DMS 273 (cell line): Measurements from ENCODE around the gene IL17REL.
"Not testable (repeated sequence)": the region's sequence is repeated elsewhere in the genome, so short reads cannot be mapped to it uniquely, and the experiment has no call there.

Experiments
- DNase-seq: peaks from one replicate; lab custom pipeline; 2025; ENCODE audit not compliant: unreplicated experiment; lab: John Stamatoyannopoulos, UW

IL17REL gene

DNA sequence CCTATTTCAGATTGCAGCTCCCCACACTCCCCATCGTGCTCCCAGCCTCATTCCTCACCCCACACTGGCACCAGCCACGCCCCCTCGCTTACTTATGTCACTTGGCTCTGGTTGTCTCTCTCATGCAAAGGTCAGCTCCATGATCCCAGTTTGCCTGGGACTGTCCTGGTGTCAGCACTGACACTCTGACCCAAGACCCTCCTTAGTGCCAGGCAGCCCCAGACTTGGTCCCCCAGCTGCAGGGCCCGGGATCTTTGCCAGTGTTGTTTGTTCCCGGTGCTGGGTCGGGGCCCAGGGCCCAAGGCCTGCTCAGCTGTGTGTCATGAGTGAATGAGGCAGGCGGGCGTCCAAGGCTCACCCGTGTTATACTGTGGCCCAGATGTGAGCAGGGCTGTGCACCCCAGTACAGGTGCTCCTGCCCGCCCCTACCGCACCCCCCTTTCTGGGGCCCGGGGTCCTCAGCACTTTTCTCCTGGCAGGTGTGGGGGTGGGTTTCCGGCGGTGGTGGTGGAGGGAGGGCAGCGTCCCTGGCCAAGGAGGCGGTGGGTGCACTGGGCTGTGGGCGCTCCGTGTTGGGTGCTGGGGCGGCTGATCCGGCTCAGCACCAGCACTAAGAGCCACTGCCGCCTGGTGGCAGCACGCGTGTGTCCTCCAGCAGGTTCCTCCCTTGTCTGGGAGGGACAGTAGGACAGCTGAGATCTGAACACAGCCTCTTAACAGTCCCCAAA lies 19.5 kb downstream of the IL17REL start:
- DNase-seq, result peak; percentile 61

DNA sequence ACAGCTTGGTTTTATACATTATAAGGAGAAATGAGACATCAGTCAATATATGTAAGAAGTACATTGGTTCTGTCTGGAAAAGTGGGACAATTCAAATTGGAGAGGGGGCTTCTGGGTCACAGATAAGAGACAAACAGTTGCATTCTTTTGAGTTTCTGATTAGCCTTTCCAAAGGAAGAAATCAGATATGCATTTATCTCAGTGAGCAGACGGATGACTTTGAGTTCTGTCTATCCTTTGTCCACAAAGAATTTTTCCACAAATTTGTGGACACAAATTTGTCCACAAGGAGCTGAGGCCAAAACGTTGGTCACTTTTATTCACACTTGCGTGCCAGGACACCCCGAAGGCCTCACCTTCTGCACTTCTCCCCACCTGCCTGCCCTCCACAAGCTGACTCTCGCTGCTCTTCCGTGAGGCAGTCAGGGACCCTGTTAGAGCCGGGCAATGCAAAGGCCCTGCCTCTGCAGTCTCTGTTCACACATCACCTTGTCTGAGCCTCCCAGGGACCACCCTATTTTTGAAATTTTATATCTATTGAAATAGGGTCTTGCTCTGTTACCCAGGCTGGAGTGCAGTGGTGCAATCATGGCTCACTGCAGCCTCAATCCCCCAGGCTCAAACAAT lies 20.5 kb downstream of the IL17REL start:
- no peak for DNase-seq

DNA sequence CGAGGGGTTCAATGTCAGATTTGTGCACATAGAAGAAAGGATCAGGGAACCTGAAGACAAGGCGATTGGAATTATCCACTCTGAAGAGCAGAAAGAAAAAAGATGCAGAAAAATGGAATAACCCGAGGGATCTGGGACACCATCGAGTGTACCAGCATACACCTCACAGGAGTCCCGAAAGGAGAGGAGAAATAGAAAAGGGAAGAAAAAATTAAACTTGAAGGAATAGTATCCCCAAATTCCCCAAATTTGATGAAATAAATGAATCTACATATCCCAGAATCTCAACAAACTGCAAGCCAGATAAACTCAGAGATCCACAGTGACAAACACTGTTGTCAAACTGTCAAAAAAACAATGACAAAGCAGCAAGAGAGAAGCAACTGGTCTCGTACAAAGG lies 21.4 kb downstream of the IL17REL start:
- no peak for DNase-seq

DNA sequence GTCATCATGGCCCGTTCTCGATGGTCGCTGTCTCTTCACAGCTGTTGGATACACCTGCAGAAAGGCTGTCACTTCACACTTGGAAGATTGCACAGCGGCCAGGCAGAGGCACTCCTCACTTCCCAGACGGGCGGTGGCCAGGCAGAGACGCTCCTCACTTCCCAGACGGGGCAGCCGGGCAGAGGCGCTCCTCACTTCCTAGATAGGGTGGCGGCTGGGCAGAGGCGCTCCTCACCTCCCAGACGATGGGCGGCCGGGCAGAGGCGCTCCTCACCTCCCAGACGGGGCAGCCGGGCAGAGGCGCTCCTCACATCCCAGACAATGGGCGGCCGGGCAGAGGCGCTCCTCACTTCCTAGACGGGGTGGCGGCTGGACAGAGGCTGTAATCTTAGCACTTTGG lies 22.7 kb downstream of the IL17REL start:
- not testable (repeated sequence) for DNase-seq

DNA sequence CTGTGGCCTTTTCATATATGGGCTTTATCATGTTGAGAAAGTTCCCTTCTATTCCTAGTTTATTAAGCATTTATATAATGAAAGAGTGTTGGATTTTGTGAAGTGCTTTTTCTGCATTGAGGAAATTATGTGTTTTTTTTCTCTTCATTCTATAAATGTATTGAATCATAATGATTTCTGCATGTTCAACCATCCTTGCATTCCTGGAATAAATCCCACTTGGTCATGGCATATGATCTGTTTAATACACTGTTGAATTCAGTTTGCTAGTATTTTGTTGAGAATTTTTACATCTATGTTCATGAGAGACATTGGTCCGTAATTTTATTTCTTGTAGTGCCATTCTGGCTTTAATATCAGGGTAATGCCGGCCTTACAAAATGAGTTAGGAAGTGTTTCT lies 26.2 kb downstream of the IL17REL start:
- DNase-seq, result no peak

DNA sequence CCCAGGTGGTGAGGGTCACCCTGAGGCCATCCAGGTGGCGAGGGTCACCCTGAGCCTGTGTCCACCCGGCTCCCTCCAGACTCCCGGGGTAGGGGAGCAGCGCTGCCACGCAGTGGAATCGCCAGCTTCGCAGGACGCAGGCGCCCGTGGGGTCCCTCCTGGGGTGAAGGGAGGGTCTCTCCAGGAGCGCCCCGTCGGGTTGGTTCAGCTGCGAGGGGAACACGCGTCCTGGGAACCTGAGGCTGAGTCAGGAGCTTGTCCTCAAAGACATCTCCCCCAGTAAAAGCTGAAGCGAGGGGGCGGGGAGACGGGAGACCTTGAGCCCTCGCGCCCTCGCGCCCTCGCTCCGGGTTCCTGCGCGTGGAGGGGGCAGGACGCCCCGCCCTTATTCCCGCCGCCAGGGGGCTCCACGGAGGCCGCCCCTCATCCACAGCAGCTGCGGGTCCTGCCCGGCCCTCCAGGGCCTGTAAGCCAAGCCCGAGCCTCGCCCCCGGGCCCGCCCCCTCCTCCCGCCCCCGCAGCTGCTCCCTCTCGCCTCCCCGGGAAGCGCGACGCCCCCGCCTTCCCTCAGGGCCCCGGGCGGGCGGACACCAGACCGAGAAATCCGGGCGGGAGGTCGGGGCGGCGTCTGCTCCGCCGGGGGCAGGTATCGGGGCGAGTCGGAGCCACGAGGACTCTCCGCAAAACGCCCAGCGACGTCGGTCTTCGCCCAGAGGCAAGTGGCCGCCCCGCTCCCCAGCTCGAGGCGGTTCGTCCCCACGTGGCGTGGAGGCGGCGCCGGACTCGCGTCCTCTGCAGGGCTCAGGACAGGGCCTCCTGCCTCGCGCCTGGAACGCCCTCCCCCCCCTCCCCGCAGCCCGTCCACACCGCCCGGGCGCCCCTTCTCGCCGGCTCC lies 29.2 kb downstream of the IL17REL start:
- peak; percentile 73 for DNase-seq

DNA sequence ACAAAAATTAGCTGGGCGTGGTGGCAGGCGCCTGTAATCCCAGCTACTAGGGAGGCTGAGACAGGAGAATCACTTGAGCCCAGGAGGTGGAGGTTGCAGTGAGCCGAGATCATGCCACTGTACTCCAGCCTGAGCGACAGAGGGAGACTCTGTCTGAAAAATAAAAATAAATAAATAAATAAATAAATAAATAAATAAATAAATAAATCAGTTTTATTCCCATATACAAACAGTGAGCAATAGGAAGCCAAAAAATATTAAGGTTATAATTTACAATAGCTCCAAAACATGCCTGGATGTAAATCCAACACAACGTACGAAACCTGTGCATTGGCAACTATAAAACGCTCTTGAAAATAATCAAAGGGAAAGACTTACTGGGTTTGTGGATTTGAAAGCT lies 30.8 kb downstream of the IL17REL start:
- DNase-seq, result not testable (repeated sequence)

DNA sequence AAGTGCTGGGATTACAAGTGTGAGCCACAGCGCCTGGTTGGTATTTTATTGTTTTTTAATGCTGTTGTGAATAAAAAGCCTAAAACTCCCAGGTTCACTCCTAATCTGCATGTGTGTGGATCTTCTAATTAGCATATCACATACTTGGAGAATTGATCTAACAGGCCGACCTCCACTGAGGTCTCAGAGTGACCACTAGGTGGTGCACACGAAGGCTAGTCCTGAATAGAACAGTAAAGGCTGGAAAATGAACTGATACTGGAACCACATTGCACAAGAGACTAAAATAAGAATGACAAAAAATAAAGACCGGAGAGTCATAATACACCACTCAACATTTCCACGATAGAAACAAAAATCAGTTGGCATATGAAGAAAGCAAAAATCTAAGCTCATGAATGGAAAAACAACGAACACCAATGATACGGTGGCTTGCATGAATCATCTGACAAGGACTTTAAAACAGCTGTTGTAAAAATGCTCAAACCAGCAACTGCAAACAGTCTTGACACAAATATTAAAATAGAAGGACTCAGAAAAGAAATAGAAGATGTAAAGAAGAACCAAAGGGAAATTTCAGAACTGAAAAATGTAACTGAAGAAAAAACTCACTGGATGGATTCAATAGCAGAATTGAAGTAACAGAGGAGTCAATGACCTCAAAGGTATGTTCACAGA lies 32.8 kb downstream of the IL17REL start:
- DNase-seq, result peak; percentile 56

DNA sequence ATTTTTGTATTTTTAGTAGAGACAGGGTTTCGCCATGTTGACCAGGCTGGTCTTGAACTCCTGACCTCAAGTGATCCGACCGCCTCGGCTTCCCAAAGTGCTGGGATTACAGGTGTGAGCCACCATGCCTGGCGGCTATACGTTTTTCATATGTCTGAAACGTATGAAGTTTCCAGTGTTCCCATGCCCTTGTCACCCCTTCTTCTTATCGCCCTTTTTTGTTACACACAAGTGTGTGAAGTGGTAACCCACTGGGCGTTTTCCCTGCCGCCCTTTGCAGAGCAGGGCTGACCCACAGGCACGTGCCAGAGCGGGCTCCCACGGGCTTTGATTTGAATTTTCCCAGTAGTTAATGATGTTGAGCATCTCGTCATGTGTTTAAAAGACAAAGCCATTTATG lies 35.0 kb downstream of the IL17REL start:
- DNase-seq, result no peak

DNA sequence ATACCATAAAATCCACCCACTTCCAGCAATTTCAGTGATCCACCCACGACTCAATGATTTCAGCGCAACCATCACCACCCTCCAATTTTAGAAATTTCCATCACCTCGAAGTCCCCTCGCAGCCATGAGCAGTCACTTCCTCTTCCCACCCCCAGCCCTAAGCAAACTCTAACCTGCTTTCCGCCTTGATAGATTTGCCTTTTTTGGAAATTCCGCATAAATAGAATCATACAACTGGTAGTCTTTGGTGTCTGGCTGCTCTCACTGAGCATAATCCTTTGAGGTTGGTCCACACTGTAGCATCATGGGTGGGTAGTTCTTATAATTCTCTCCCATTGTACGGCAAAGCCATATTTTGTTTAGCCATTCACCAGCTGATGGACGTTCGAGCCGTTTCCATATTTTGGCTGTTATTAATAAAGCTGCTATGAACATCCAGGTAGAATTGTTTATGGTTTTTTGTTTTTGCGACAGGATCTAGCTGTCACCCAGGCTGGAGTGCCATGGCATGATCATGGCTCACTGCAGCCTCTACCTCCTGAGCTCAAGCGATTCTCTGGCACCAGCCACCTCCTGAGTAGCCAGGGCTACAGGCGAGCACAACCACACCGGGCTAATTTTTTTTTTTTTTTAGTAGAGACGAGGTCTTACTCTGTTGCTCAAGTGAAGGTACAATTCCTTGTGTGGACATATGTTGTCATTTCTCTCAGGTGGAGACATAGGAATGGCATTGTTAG lies 36.0 kb downstream of the IL17REL start:
- DNase-seq, result no peak

DNA sequence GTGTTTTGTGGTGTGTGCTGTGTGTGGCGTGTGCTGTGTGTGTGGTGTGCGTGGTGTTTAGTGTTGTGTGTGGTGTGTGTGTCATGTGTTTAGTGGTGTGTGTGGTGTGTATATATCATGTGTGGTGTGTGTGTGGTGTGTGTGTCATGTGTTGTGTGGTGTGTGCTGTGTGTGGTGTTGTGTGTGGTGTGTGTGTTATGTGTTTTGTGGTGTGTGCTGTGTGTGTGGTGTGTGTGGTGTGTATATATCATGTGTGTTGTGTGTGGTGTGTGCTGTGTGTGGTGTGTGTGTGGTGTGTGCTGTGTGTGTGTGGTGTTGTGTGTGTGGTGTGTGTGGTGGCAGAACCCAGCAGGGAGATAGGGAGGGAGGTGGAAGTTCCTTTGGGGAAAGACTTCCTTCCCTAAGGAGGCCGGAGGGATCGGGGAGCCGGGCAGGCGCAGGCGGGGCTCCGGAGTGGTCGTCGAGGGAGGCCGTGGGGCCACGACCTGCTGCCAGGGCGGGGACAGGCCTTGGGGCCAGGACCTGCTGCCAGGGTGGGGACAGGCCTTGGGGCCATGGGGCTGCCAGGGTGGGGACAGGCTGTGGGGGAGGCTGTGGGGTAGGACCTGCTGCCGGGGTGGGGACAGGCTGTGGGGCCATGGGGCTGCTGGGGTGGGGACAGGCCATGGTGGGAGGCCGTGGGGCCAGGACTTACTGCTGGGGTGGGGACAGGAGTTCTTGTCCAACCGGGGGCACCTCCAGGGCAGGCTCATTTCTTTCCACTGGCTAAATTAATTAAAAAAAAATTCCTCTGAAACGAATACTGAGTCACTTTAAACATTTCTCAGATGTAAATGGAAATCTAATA lies 36.8 kb downstream of the IL17REL start:
- DNase-seq, result no peak

DNA sequence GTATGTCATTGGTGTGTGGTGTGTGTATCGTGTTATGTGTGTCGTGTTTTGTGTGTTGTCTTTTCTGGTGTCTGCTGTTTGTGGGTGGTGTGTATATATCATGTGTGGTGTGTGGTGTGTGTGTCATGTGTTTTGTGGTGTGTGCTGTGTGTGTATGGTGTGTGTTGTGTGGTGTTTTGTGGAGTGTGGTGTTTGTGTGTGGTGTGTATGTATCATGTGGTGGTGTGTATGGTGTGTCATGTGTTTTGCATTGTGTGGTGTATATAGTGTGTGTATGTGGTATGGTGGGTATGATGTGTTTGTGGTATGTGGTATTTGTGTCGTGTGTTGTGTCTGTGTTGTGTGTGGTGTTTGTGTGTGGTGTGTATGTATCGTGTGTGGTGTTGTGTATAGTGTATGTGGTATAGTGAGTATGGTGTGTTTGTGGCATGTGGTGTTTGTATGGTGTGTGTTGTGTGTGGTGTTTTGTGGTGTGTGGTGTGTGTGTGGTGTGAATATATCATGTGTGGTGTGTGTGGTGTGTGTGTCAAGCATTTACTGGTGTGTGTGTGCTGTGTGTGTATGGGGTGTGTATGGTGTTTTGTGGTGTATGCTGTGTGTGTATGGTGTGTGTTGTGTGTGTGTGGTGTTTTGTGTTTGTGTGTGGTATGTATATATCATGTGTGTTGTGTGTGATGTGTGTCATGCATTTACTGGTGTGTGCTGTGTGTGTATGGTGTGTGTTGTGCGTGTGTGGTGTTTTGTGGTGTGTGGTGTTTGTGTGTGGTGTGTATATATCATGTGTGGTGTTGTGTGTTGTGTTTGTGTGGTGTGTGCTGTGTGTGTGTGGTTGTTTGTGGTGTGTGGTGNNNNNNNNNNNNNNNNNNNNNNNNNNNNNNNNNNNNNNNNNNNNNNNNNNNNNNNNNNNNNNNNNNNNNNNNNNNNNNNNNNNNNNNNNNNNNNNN lies 39.3 kb downstream of the IL17REL start:
- DNase-seq, result no peak

DNA sequence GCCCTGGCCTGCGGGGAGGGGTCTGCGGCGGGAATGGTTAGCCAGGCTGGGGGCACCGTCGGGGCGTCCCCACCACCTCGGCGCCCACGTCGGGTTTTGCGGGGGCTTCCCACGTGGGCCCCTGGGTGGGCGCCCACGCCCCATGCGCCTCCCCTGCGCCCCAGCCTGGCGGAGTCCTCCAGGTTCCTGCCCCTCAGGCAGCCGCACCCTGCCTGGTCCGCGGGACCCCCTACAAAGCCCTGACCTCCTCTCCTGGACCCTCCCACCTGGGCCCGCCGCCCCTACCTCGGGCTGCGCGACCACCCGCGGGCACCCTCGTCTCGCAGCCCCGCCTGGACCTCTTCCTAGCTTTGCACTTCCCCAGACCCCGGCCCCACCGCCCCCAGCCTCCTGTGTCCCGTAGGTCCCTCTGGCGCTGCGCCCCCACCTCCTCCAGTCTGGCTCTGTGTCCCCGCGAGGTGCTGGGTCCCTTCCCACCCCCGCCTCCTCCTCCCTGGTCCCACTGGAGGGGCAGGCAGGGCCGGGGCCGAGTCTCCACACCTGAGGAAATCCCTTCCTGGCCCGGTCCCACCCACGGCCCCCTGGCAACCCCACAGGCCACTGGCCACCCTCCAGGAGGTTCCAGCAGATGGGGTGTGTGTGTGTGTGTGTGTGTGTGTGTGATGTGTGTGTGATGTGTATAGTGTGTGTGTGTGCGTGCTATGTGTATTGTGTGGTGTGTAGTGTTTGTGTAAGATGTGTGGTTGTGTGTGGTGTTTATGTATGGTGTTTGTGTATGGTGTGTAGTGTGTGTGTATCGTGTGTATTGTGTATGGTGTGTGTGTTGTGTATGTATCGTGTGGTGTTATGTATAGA lies 40.2 kb downstream of the IL17REL start:
- no peak for DNase-seq

DNA sequence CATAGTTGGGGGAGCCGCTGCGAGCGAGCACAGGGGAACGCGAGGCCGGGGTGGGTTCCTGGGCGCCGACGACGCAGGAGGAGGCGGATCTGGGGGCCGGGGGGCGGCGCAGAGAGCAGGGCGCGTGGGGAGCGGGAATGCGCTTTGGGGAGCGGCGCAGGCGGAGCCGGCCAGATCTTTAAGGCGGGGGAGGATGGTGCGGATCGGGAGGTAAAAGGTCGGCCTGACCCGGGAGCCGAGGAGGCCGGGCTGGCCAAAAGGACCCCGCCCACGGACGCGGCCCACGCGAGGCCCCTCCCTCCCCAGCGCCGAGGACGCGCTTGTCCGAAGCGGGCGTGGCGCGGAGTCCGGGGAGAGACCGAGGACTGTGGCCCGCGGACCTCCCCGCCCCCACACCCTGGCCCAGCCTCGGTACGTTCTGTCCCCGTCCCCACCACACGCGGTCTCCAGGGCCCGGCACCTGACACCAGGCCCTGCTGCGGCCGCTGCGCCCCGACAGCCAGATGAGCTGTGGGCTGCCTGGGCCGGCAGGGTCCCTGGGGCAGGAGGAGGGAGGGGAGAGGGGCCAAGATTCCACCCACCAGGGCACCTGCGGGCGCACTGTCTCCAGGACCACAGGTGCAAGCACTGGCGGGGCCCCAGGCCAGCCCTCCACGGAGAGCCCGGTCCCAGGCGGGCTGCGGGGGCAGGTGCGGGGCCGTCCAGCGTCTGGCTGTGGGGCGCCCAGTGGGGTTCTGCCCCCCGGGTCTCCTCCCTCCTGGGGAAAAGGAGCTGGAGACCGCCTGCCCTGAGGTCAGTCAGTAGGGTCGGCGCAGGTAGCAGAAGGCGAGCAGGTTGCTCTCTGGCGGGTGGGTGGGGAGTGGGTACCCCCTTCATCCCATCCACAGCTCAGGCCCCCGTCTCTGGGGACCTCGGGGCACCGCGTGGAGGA lies 41.1 kb downstream of the IL17REL start:
- peak; percentile 70 for DNase-seq

DNA sequence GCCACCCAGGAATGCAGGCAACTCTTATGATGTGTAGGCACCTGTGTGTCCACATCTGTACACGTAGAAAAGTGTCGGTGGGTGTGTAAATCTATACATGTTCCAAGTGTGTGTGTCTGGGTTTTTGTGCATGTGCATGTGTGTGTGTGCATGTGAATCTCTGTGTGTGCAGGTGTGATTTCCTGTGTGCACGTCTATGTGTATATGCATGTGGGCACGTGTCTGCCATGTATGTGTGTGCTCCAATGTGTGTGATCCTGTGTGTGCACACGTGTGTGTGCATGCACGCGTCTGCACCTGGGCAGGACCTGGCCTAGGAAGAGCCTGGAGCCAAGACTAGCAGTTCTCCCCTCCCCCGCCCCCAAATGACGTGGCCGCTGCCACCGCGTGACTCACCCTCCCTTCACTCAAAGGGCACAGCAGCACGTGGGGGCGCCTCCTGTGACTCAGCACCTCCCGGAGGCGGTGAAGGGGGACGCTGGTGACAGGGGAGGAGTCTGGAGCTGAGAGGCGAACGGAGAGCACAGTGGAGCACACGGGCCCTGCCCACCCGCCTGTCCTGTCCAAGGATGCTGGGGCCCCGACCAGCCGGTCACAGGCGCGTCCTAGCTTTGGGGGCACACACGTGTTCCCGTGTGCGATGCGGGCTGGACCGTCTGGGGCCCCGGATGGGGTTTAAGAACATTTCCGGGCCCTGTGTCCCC lies 41.9 kb downstream of the IL17REL start:
- peak; percentile 90 for DNase-seq
